COLO829 (cell line): Measurements from ENCODE around the gene CFAP410.
"Not testable (repeated sequence)": the region's sequence is repeated elsewhere in the genome, so short reads cannot be mapped to it uniquely, and the experiment has no call there.

Source experiments
- DNase-seq: peaks from one replicate; pipeline ENCODE4 v3.0.0; 2012; ENCODE audit warnings: low spot score

CFAP410 gene

DNA sequence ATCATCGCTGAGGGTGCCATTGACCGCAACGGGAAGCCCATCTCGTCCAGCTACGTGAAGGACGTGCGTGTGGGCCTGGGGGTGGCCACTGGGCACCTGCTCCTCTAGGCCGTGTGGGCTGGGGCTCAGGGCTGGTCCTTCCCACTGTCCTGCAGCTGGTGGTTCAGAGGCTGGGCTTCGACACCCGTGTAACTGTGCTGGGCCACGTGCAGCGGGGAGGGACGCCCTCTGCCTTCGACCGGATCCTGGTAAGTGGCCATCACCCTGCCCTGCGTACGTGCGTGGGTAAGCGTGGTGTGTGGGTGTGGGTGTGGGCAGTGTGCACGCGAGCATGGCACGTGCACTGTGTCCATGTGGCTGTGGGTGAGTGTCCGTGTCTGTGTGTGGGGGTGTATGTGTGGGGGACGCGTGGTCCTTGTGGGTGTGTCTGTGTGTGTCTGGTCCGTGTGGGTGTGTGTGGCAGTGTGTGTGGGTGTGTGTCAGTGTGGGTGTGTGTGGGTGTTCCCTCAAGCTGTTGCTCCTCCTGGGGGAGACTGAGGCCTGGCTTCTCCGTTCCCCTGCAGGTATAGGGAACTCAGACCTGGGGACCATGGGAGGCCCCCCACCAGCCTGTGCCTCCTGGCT lies 22.8 kb downstream of the CFAP410 start:
- no peak for DNase-seq

DNA sequence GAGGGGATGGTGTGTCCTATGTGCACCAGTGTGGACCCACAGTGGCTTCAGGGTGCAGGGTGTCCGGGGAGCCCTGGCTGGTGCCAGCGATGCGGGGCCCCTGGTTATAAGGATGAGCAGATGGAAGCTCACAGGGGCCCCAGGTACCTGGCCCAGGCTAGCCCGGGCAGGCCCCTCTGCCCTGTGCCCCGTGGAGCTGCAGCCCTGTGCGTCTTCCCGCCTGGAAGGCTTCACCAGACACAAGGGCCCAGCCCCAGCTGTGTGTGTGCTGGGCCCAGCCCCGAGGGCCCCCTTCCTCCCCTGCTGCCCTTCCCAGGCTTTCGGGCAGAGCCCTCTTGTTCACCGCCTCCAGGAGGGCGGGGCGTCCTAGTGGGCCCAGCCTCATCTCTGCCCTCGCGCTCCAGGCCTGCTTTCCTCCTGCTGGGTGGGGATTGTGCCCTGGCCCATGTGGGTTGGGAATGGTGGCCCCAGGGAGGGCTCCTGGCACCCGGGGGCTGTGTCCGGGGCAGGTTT lies 23.4 kb downstream of the CFAP410 start:
- no peak for DNase-seq

GRCh38 chr21:44314561-44314960 lies 24.6 kb downstream of the CFAP410 start:
- no peak for DNase-seq

- DNase-seq: no peak
These were observed 25.1 kb downstream of the CFAP410 start for GRCh38 chr21:44314128-44314527.

GRCh38 chr21:44313451-44313850 lies 25.7 kb downstream of the CFAP410 start:
- DNase-seq: no peak

DNA sequence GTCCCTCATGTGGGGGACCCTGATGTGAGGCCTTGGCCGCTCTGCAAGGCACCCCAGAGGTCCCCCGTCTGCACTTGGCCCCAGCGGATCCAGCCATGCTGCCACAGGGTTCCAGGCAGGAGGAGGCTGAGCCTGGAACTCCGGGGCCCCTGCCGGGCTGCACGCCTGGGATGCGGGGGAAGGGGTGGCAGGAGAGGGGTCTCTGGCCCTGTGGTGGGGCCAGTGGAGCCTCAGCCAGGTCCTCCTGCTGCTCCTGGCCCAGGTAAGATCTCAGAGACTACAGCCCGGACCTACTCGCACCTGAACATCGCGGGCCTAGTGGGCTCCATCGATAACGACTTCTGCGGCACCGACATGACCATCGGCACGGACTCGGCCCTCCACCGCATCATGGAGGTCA lies 26.5 kb downstream of the CFAP410 start:
- no peak for DNase-seq

DNA sequence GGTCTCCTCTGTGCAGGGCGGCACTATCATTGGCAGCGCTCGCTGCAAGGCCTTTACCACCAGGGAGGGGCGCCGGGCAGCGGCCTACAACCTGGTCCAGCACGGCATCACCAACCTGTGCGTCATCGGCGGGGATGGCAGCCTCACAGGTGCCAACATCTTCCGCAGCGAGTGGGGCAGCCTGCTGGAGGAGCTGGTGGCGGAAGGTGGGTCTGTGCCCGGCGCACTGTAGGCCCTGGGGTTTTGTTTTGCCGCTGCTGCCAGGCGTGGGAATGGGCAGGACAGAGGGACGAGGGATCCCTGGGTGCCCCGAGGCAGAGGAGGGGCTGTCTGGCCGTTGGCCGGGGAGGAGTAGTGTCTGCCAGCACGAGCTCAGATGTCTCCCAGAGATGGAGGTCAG lies 27.1 kb downstream of the CFAP410 start:
- DNase-seq: no peak

DNA sequence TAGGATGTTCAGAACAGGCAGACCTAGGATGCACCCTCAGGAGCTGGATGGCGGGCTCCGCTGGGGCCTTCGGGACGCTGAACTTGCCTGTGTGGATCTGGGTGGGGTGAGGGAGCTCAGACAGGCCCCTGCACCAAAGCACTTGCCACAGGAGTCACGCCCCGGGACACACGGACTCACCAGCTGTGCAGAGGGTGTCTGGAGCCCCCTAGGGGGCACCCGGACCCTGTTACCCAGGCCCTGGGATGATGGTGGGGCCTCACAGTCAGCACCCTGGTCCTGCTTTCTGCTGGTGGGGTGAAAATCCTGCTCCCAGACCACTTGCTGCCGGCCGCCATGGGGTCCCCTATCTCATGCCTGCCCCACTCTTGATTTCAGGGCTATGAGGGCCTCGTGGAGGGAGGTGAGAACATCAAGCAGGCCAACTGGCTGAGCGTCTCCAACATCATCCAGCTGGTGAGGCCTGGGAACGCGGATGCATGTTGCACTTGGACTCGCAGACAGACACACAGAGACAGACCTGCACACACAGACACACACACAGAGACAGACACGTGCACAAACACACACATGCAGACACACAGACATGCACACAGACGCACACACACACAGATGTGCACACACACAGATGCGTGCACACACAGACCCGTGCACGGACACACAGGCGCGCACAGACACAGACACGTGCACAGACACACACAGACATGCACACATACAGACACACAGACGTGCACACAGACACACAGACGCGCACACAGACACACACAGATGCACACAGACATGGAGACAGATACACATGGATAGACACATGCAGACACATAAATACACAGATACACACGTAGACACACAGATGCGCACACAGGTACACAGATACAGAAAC lies 28.3 kb downstream of the CFAP410 start:
- DNase-seq: no peak

GRCh38 chr21:44306936-44307704 lies 32.1 kb downstream of the CFAP410 start:
- no peak for DNase-seq

DNA sequence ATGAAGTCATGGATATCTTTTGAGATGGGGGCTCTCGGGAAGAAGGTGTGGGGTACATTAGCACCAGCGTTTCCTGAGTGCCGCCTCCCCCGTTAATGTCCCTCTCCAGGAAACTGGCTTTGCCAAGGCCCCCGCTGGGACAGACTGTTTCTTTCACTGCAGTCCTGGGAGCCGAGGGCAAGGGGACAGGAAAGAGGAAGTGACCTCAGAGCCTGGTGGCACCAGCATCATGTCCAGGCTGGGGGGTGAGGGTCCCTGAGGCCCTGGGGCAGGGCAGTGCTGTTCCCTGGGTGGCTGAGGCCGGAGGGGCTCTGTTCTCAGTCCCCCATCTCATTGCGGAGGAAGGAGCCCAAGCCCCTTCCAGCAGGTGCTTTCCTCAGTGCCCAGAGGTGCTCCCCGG lies 33.5 kb downstream of the CFAP410 start:
- DNase-seq: no peak

- DNase-seq: peak; percentile 28
These were observed 34.3 kb downstream of the CFAP410 start for GRCh38 chr21:44304877-44305293.

DNA sequence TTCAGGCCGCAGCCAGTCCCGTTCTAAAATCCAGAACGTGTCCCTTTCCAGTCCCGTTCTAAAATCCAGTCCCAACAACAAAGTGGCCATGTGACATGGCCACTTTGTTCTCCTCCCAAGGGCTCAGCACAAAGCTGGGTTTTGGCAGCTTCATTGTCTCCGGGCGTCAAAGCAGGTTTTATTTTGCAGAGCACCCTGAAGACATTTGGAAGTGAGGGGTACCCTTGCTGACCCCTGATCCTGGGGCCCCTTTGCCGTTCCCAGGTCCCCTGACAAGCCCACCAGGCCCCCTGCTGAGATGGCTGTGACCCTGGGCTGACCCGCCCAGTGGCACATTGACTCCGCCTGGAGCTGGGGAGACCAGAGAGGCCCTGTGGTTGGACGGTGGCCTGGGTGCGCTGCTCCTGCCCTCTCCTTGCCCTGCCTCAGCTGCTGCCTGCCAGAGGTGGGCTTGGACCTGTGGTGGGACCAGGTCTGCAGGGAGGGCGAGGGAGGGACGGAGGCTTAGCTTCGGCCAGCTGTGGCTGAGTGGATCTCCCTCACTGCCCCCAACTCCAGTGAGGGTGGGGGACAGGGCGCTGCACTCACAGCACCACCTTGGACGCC lies 35.1 kb downstream of the CFAP410 start:
- no peak for DNase-seq

DNA sequence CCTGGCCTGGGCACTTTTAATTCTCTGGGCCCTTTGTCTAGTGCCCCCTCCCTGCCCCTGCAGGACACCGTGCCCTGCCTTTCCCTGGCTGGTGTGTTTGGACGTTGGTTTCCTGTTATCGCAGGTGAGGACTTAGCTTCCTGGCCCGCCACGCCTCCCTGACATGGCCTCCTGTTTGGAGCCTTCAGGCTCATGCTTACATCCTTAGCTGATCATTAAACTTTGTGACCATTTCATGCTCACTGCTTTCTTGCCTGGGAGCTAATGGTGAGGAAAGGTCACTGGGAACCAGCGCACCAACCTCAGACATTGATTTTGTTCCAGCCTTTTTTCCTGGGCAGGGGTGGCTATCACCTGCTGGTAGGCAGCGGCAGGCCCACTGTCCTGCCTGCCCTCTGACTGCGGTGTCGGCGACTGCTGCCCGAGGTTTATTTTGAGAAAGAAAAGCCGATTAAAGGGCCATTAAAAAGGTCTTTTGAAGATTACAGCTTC lies 35.7 kb downstream of the CFAP410 start:
- DNase-seq: no peak

GRCh38 chr21:44302573-44303401 lies 36.4 kb downstream of the CFAP410 start:
- not testable (repeated sequence) for DNase-seq

DNA sequence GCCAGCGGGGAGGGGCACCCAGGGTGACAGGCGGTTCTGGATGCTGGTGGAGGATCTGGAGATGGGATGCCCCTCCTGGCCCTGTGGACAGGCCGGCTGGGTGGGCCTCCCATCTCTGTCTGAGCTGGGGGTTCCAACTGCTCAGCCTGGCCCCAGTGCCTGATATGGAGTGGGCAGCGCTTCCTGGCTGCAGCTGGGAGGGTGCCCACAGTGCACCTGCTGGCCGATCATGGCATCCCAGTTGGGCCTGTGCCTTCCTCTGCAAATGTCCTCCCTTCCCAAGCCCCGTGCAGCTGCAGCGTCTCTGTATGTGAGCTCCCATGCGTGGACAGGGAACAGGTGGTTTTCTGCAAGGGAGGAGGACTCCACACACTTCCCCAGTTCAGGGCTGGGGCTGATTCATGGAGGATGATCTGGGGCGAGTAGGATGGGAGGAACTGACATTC lies 37.2 kb downstream of the CFAP410 start:
- no peak for DNase-seq

DNA sequence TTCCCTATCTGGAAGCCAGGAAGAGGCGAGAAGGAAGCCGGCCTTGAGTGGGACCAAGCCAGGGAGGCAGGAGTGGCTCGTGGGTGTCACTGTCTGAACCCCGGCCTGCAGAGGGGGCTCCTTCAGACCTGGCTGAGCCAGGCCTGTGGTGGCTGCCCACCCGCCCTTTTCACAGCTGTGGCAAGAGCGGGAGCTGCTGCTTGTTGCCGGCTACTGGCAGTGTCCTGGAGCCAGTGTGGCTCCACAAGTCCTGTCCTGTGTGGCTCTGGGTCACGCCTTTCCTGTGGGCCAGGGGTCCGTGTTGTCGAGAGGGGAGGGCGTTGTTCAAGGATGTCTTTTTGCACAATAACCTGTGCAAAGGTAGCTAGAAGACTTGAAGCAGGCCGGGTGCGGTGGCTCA lies 38.0 kb downstream of the CFAP410 start:
- no peak for DNase-seq

DNA sequence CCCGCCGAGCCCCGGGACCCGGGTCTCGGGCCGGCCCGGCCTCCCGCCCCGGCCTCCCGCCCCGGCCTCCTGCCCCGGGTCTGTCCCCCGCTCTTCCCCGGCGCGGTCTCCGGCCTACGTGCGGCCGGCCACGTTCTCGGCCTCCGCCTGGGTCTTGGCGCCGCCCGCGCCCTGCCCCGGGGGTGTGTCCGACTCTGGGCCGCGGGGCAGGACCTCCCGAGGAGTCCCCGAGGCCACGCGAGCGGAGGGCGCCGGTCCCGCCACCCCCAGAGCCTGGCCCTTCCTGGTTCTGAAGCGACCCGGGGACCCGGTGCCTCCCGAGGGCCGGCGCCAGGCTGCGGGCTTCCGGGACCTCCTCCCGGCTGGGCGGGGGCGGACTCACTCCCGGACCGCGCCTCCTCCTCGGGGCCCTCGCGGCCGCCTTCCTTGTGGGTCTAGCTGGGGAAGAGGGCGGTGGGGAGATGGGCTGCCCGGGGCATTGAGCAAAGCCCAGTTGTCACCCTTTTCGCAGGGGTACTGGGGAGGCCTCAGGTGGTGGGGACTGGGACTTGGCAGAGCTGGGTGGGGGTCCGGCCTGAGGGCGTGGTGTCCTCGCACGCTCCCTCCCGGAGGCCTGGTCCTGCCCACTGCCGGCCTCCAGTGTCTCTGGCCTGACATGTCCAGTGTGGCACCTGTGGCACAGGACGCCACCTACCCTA lies 38.8 kb downstream of the CFAP410 start:
- peak; percentile 36 for DNase-seq

GRCh38 chr21:44299458-44300261 lies 39.5 kb downstream of the CFAP410 start, which contains the start of gene PFKL:
PFKL (plus strand) TSS chr21:44300053; CDS start chr21:44300106, 53 bp downstream.
- DNase-seq: peak; percentile 58

DNA sequence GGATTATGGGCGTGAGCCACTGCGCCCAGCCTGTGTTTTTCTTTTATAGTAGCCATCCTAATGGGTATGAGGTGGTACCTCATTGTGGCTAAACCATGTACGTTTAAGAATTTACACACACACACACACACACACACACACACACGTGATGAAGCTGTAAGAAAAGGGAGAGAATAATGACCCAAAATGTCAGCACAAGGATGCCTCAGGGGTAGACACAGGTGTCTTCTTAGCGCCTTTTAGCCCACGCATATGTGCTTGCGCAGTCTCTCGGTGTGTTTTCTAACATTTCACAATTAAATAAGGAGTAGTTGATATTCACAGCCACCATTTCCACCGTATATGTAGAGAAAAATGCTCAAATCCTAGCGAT lies 40.1 kb downstream of the CFAP410 start:
- no peak for DNase-seq
